Peyer's patch (tissue), 4 donors: ENCODE results near the gene SYPL2.

ENCODE experiments used
- POLR2A ChIP-seq, 2 donors: fragments of 450-650 bp; IDR thresholded peaks; one replicate each; pipeline ENCODE4 v1.5.1; 2017; ENCODE audit warnings: antibody characterized with exemption in 2 of 2, mild to moderate bottlenecking in 2 of 2, moderate library complexity in 2 of 2
- TF ChIP-seq, protein P1 (sequence below), 6 experiments: fragments of 450-650 bp in 4 of 6; fragments of 200-600 bp in 2 of 6; sonication (generic) in 1 of 6; IDR thresholded peaks; one replicate each; pipeline ENCODE4 v1.5.1; 2017 to 2019; ENCODE audit warnings: antibody characterized with exemption in 6 of 6, mild to moderate bottlenecking in 3 of 6, moderate library complexity in 1 of 6

DNA sequence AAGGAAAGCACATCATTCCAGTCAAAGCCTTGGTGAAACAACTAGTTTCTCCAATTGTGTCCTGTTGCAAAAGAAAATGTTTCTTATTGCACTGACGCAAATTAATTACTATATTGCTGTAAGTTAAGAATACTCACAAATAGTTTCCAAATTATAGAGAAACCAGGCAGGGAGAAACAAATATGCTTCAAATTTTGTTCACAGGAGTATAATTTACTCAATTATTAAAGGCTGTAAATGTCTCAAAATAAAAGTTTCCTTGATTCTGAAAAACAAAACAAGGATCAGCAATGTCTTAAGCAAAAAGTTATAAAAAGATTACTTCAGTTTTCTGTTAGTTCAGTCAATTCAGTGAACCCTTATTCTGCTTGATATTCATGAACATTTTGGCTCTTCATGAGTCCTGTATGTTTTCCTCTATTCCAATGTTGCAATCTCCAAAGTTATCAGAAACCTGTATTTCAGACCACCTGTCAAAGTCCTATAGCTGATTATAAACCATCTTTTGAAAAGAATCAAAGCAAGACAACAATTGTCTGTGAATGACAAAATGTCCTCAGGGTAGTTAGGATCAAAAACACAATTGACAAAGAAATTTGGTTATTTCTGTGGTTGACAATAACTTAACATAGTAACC, 11.7 kb upstream of the SYPL2 start:
- TF ChIP-seq, protein P1, sequence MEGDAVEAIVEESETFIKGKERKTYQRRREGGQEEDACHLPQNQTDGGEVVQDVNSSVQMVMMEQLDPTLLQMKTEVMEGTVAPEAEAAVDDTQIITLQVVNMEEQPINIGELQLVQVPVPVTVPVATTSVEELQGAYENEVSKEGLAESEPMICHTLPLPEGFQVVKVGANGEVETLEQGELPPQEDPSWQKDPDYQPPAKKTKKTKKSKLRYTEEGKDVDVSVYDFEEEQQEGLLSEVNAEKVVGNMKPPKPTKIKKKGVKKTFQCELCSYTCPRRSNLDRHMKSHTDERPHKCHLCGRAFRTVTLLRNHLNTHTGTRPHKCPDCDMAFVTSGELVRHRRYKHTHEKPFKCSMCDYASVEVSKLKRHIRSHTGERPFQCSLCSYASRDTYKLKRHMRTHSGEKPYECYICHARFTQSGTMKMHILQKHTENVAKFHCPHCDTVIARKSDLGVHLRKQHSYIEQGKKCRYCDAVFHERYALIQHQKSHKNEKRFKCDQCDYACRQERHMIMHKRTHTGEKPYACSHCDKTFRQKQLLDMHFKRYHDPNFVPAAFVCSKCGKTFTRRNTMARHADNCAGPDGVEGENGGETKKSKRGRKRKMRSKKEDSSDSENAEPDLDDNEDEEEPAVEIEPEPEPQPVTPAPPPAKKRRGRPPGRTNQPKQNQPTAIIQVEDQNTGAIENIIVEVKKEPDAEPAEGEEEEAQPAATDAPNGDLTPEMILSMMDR (IDR thresholded peaks at IDR 0.05): no peak
- TF ChIP-seq POLR2A (IDR thresholded peaks at IDR 0.05): no peak
